DMS 273 (cell line): Measurements from ENCODE around the gene TEFM.
"Not testable (repeated sequence)": the region's sequence is repeated elsewhere in the genome, so short reads cannot be mapped to it uniquely, and the experiment has no call there.

Experiments used
- DNase-seq: peaks from one replicate; lab custom pipeline; 2025; ENCODE audit not compliant: unreplicated experiment; lab: John Stamatoyannopoulos, UW

The TEFM gene

GRCh38 chr17:30921544-30922196 is 15.6 kb upstream of the TEFM start, which contains the start of gene ADAP2:
Gene ADAP2, plus strand, starts transcription at chr17:30921945. Its CDS starts 70 bp downstream, at chr17:30922015.
- DNase-seq = peak; percentile 53

- DNase-seq = no peak
Observed at GRCh38 chr17:30920683-30921543, 14.9 kb upstream of the TEFM start.

GRCh38 chr17:30920282-30920681 is 14.2 kb upstream of the TEFM start:
- DNase-seq = no peak

- no peak for DNase-seq
Observed at GRCh38 chr17:30917050-30917449, 11.0 kb upstream of the TEFM start.

GRCh38 chr17:30915833-30916611 is 10.0 kb upstream of the TEFM start:
- DNase-seq = no peak

- no peak for DNase-seq
Observed at GRCh38 chr17:30913955-30914354, 7.9 kb upstream of the TEFM start.

- not testable (repeated sequence) for DNase-seq
Observed at GRCh38 chr17:30910151-30910550, 4.1 kb upstream of the TEFM start.

GRCh38 chr17:30908717-30909420 is 2.8 kb upstream of the TEFM start:
- DNase-seq = no peak

GRCh38 chr17:30905742-30906100 is 317 bp downstream of the TEFM start:
- peak; percentile 53 for DNase-seq

GRCh38 chr17:30897311-30897710 is 8.7 kb downstream of the TEFM start:
- no peak for DNase-seq

GRCh38 chr17:30894236-30894635 is 11.8 kb downstream of the TEFM start:
- no peak for DNase-seq

GRCh38 chr17:30886187-30886586 is 19.9 kb downstream of the TEFM start:
- no peak for DNase-seq

- DNase-seq = no peak
Observed at GRCh38 chr17:30869005-30869404, 37.0 kb downstream of the TEFM start.

- DNase-seq = no peak
Observed at GRCh38 chr17:30864636-30865035, 41.4 kb downstream of the TEFM start.

GRCh38 chr17:30858556-30859250 is 47.3 kb downstream of the TEFM start:
- no peak for DNase-seq

- DNase-seq = no peak
Observed at GRCh38 chr17:30854146-30854545, 51.9 kb downstream of the TEFM start.
